Measurements from ENCODE around the gene CFAP45. TPM values are rescaled to one million over a fixed set of nuclear protein-coding genes. Genes with fewer than 3 reads are reported as not detected.

Gene CFAP45
- total and polyA plus RNA-seq, 2 of the 8 experiments (the other 6 are each of a cell fraction or from before 2014, with no cell fraction given): 0.05 TPM; not detected in 1

GRCh38 chr1:159936273-159936904 lies 36.4 kb upstream of the CFAP45 start:
- Histone ChIP-seq H3K14ac (ENCODE audit: insufficient read length) (no peak overlapping the region), H4K8ac (ENCODE audit: extremely low read depth, insufficient read depth, low read length) (no peak overlapping the region), H4K5ac (ENCODE audit: insufficient read length, low read depth, low read length) (no peak overlapping the region), H3K79me1 (ENCODE audit: low read depth, low read length) (no peaks in the 10 kb centered on the region), H2BK15ac (ENCODE audit: low read length) (no peak overlapping the region; the same call in 1 of the 2 replicates), H3K27ac (ENCODE audit: low read depth, low read length) (no peak overlapping the region), H3K4ac (replicated peaks; ENCODE audit: insufficient read length, low read depth, low read length) (no peak overlapping the region), H3K36me3 (ENCODE audit: control insufficient read depth in 2 of 4, insufficient read depth in 4 of 4, low read length in 3 of 4) (peaks cover 3 to 21% (median 16%) of the 10 kb centered on the region in 4 experiments; a peak in 6 of 8 replicates), H3K23me2 (ENCODE audit: low read depth, low read length) (no peaks in the 10 kb centered on the region), H3K9me3 (ENCODE audit: insufficient read depth in 2 of 2, low read depth in 1 of 2, low read length in 1 of 2) (no peaks in the 10 kb centered on the region), H2AK5ac (ENCODE audit: low read depth, low read length) (no peak overlapping the region), H3K23ac (ENCODE audit: insufficient read length) (no peak overlapping the region), H3K9ac (replicated peaks in 1 of 4; ENCODE audit: extremely low read depth in 1 of 4, low read depth in 3 of 4, low read length in 3 of 4) (no peak overlapping the region), H2BK12ac (ENCODE audit: low read depth, low read length) (peak overlapping the region; percentile 80; the same call in 1 of the 2 replicates), H3K27me3 (replicated peaks in 1 of 4; ENCODE audit: control insufficient read depth in 3 of 4, extremely low read depth in 1 of 4, insufficient read depth in 3 of 4, low read length in 3 of 4) (no peaks in the 10 kb centered on the region), H3K18ac (ENCODE audit: extremely low read depth, low read length) (no peak overlapping the region; the same call in 1 of the 2 replicates), H4K20me1 (replicated peaks in 1 of 2; ENCODE audit: control insufficient read depth in 1 of 2, insufficient read depth in 2 of 2, low read length in 2 of 2) (no peaks in the 10 kb centered on the region), H3K79me2 (ENCODE audit: control insufficient read depth in 1 of 2, insufficient read depth in 2 of 2, low read length in 2 of 2) (no peaks in the 10 kb centered on the region), H3K4me3 (ENCODE audit: extremely low read depth in 1 of 4, insufficient read depth in 2 of 4, low read depth in 3 of 4, low read length in 4 of 4) (no peak overlapping the region), H2BK120ac (replicated peaks; ENCODE audit: low read depth, low read length) (no peak overlapping the region), H2BK5ac (ENCODE audit: low read depth, low read length) (peak overlapping the region; percentile 73; the same call in 1 of the 2 replicates), H4K91ac (replicated peaks; ENCODE audit: insufficient read length, low read length) (no peak overlapping the region), H2AFZ (ENCODE audit: low read length) (no peak overlapping the region), H3K4me2 (ENCODE audit: insufficient read depth in 1 of 2, low read depth in 2 of 2, low read length in 2 of 2) (no peak overlapping the region), H3K56ac (replicated peaks; ENCODE audit: insufficient read length, low read depth, low read length) (no peak overlapping the region), H3K4me1 (replicated peaks in 1 of 4; ENCODE audit: control insufficient read depth in 3 of 4, insufficient read depth in 4 of 4, low read length in 3 of 4) (peaks cover 0 to 12% (median 7%) of the 10 kb centered on the region in 4 experiments; a peak in 6 of 7 replicates), H2BK20ac (ENCODE audit: low read length) (0 out of 2 replicates have a peak overlapping the region, but pooled peaks have one; percentile 86)
- DNase-seq (ENCODE audit: low read depth in 1 of 2, low spot score in 2 of 2) (peak in 1 of 2 experiments; percentile 100), FAIRE-seq (peak; percentile 68)
- CTCF ChIA-PET (ENCODE audit: partially characterized antibody): interaction anchor here (0.6 to 35.5 kb wide), 31 partner anchors 12 to 155 kb away, joined by 3 to 696 read pairs (median 5); partner anchors contain the start of genes DUSP23, FCRL6, IGSF9 and SLAMF8
- POLR2A ChIA-PET (ENCODE audit: partially characterized antibody): interaction anchor here (1.0 to 6.0 kb wide), 3 partner anchors 9 to 69 kb away, joined by 3 to 41 read pairs (median 19); partner anchors contain the start of gene IGSF9
- WGBS, 2 experiments (ENCODE audit: extremely low coverage in 1 of 2, insufficient coverage in 1 of 2, insufficient read length in 1 of 2, insufficient replicate concordance in 2 of 2, low coverage in 1 of 2, low lambda C conversion rate in 2 of 2, missing lambda C conversion rate in 1 of 2): 54% methylated on average over 16 of the region's 16 CpGs; no CpG with 5 or more reads in 1 of the 2 experiments
- TF ChIP-seq EP300 (IDR thresholded peaks at IDR 0.05; ENCODE audit: borderline replicate concordance in 1 of 2, low read depth in 2 of 2, low read length in 2 of 2) (no peak), MAX (IDR thresholded peaks at IDR 0.05) (peak; percentile 33; the same call in 1 of the 2 replicates), SIN3A (conservative IDR thresholded peaks at IDR 0.05 in 1 of 2, IDR thresholded peaks at IDR 0.05 in 1 of 2; ENCODE audit: low read depth in 1 of 2, low read length in 2 of 2) (0 out of 4 replicates have a peak, but pooled peaks of 1 of the 2 experiments have one; percentile 29), CTCF (IDR thresholded peaks at IDR 0.05; ENCODE audit: control extremely low read depth in 1 of 3, insufficient read depth in 1 of 3, low read depth in 1 of 3, low read length in 3 of 3) (peak; percentile 97 to 99 (median 99)), SIX5 (IDR thresholded peaks at IDR 0.05; ENCODE audit: low read depth, low read length) (no peak), RAD21 (IDR thresholded peaks at IDR 0.05 in 1 of 2, conservative IDR thresholded peaks at IDR 0.05 in 1 of 2; ENCODE audit: low read depth in 2 of 2, low read length in 2 of 2) (peak; percentile 98 to 99), JUN (IDR thresholded peaks at IDR 0.05; ENCODE audit: low read depth, low read length) (peak; percentile 9; the same call in 1 of the 2 replicates)

All from H1 (cell line).